NB4 (cell line): ENCODE measurements around the gene MAML2.

Source experiments
- CTCF ChIP-seq: IDR thresholded peaks from one replicate; pipeline ENCODE4 v1.5.1; 2012; ENCODE audit warnings: low read depth, low read length
- MAX ChIP-seq: IDR thresholded peaks from 2 replicates; pipeline ENCODE4 v1.6.1; 2011; ENCODE audit warnings: low read depth, low read length
- MYC ChIP-seq: IDR thresholded peaks from 2 replicates; pipeline ENCODE4 v1.6.1; 2011; ENCODE audit warnings: low read depth, low read length
- POLR2A ChIP-seq: IDR thresholded peaks from 2 replicates; pipeline ENCODE4 v1.6.1; 2011; ENCODE audit warnings: mild to moderate bottlenecking; ENCODE audit not compliant: insufficient read length; ENCODE audit errors: extremely low read depth

- no peak for TF ChIP-seq CTCF
- no peak for TF ChIP-seq POLR2A
- TF ChIP-seq MAX = no peak
- TF ChIP-seq MYC = no peak
These were observed 86.6 kb downstream of the MAML2 start for GRCh38 chr11:96256215-96257011.
